HCT116 (cell line): ENCODE measurements around the gene GNB5. TPM values are rescaled to one million over a fixed set of nuclear protein-coding genes. Genes with fewer than 3 reads are reported as not detected.

Experiments
- ATAC-seq: fragments of 200-7000 bp; cut with Tn5 transposase; 2 replicates; pipeline ENCODE4 v1.9.1; 2020; ENCODE audit warnings: mild to moderate bottlenecking, moderate library complexity
- BruUV-seq: library from RNA; stranded (reverse); fragments of 400-500 nt; replicated peaks from 2 replicates; lab custom pipeline; 2021; lab: Mats Ljungman, UMichigan
- CTCF ChIA-PET: fragments of 300-600 bp; sonication (Branson Sonifier 250); formaldehyde crosslinking; loops from one replicate; lab custom pipeline; 2021; ENCODE audit warnings: antibody characterized with exemption; lab: Charles Lee
- POLR2A ChIA-PET: fragments of 300-600, 350-600 bp; sonication (Branson Sonifier 250); formaldehyde crosslinking; loops from one replicate; lab custom pipeline; 2021; ENCODE audit warnings: antibody characterized with exemption; lab: Charles Lee
- RAD21 ChIA-PET, 2 experiments: fragments of 300-600 bp; sonication (Branson Sonifier 250); formaldehyde crosslinking; loops; one replicate each; lab custom pipeline; 2023; ENCODE audit warnings: low total read pairs in 2 of 2; ENCODE audit not compliant: uncharacterized antibody in 2 of 2, unreplicated experiment in 2 of 2, low non-redundant PET in 1 of 2; lab: Charles Lee
- DNase-seq: peaks from one replicate; pipeline ENCODE4 v3.0.0-alpha.2; 2010; ENCODE audit warnings: low read depth, low spot score
- H2AFZ ChIP-seq: fragments of 200-600 bp; shearing (Covaris generic), sonication (generic); 2 replicates; pipeline ENCODE4 v1.6.1; 2017; ENCODE audit warnings: low read depth, mixed run types, mixed read lengths, antibody characterized with exemption, low read length; ENCODE audit not compliant: poor library complexity, severe bottlenecking
- H3K27ac ChIP-seq: 2 replicates; pipeline ENCODE4 v1.5.1; 2012; ENCODE audit warnings: low read depth, low read length
- H3K27me3 ChIP-seq: fragments of 200-600 bp; sonication (generic); 2 replicates; pipeline ENCODE4 v1.6.1; 2016; ENCODE audit warnings: mixed run types, low read length, mixed read lengths; ENCODE audit not compliant: insufficient read depth
- H3K36me3 ChIP-seq, 2 experiments: fragments of 200-500 bp in 1 of 2; fragments of 200-600 bp in 1 of 2; sonication (Bioruptor generic) in 1 of 2; sonication (generic) in 1 of 2; 2 replicates each; pipeline versions ENCODE4 v1.5.1 to v1.6.1; 2014 to 2016; ENCODE audit warnings: low read length in 2 of 2, inconsistent platforms in 1 of 2, mixed read lengths in 1 of 2, mixed run types in 1 of 2; ENCODE audit not compliant: insufficient read depth in 2 of 2, control insufficient read depth in 1 of 2
- H3K4me1 ChIP-seq, 2 experiments: fragments of 200-600 bp in 1 of 2; sonication (generic) in 1 of 2; 2 replicates each; pipeline versions ENCODE4 v1.5.1 to v1.6.1; 2012 to 2017; ENCODE audit warnings: low read length in 2 of 2, inconsistent platforms in 1 of 2, mild to moderate bottlenecking in 1 of 2, mixed read lengths in 1 of 2, mixed run types in 1 of 2, moderate library complexity in 1 of 2; ENCODE audit not compliant: insufficient read depth in 2 of 2, control insufficient read depth in 1 of 2
- H3K4me2 ChIP-seq: fragments of 200-600 bp; sonication (generic); 2 replicates; pipeline ENCODE4 v1.6.1; 2017; ENCODE audit warnings: mixed run types, low read length, mixed read lengths
- H3K4me3 ChIP-seq, 2 experiments: fragments of 200-600 bp in 1 of 2; sonication (generic) in 1 of 2; replicated peaks in 1 of 2; 2 replicates each; pipeline ENCODE4 v1.5.1; 2011 to 2016; ENCODE audit warnings: low read length in 2 of 2, control low read depth in 1 of 2, low read depth in 1 of 2, mild to moderate bottlenecking in 1 of 2, mixed read lengths in 1 of 2, mixed run types in 1 of 2
- H3K79me2 ChIP-seq: fragments of 200-600 bp; sonication (generic); 2 replicates; pipeline ENCODE4 v1.6.1; 2017; ENCODE audit warnings: mild to moderate bottlenecking, mixed run types, low read length, moderate library complexity, mixed read lengths; ENCODE audit not compliant: insufficient read depth
- H3K9ac ChIP-seq: fragments of 200-600 bp; sonication (generic); 2 replicates; pipeline ENCODE4 v1.6.1; 2016; ENCODE audit warnings: low read length, mixed read lengths
- H3K9me2 ChIP-seq: fragments of 200-600 bp; sonication (generic), shearing (Covaris generic); 2 replicates; pipeline ENCODE4 v1.6.1; 2017; ENCODE audit warnings: mixed run types, mild to moderate bottlenecking, moderate library complexity; ENCODE audit not compliant: insufficient read depth
- H3K9me3 ChIP-seq, 2 experiments: fragments of 200-500 bp in 1 of 2; fragments of 200-600 bp in 1 of 2; sonication (Bioruptor generic) in 1 of 2; sonication (generic) in 1 of 2; 2 replicates each; pipeline ENCODE4 v1.6.1; 2014 to 2017; ENCODE audit warnings: low read length in 2 of 2, mixed read lengths in 2 of 2, inconsistent platforms in 1 of 2, low read depth in 1 of 2, mild to moderate bottlenecking in 1 of 2, mixed run types in 1 of 2, moderate library complexity in 1 of 2; ENCODE audit not compliant: control insufficient read depth in 1 of 2, insufficient read depth in 1 of 2
- H4K20me1 ChIP-seq: fragments of 200-600 bp; sonication (generic), shearing (Covaris generic); 2 replicates; pipeline ENCODE4 v1.6.1; 2017; ENCODE audit warnings: mixed run types, mild to moderate bottlenecking, moderate library complexity; ENCODE audit not compliant: insufficient read depth
- CTCF ChIP-seq, 3 experiments: fragments of 200-600 bp in 1 of 3; sonication (generic) in 1 of 3; IDR thresholded peaks in 2 of 3; conservative IDR thresholded peaks in 1 of 3; 2 replicates each; pipeline ENCODE4 v1.5.1; 2012 to 2017; ENCODE audit warnings: low read depth in 2 of 3, low read length in 2 of 3, antibody characterized with exemption in 1 of 3, borderline replicate concordance in 1 of 3, control low read depth in 1 of 3, mild to moderate bottlenecking in 1 of 3, mixed read lengths in 1 of 3, mixed run types in 1 of 3, moderate library complexity in 1 of 3; ENCODE audit not compliant: insufficient read depth in 1 of 3
- EGR1 ChIP-seq: IDR thresholded peaks from 2 replicates; pipeline ENCODE4 v1.6.1; 2012; ENCODE audit warnings: low read depth
- ELF1 ChIP-seq: IDR thresholded peaks from 2 replicates; pipeline ENCODE4 v1.6.1; 2012; ENCODE audit warnings: low read depth, borderline replicate concordance
- EZH2 ChIP-seq: fragments of 200-600 bp; sonication (generic); IDR thresholded peaks from 2 replicates; pipeline ENCODE4 v1.6.1; 2017; ENCODE audit warnings: antibody characterized with exemption, mixed run types
- MAX ChIP-seq: IDR thresholded peaks from 2 replicates; pipeline ENCODE4 v1.6.1; 2012
- SIN3A ChIP-seq: IDR thresholded peaks from 2 replicates; pipeline ENCODE4 v1.6.1; 2012; ENCODE audit warnings: low read depth
- SP1 ChIP-seq: IDR thresholded peaks from 2 replicates; pipeline ENCODE4 v1.6.1; 2012; ENCODE audit warnings: low read depth
- TCF7L2 ChIP-seq: IDR thresholded peaks from 2 replicates; pipeline ENCODE4 v1.7.0; 2011; ENCODE audit warnings: borderline replicate concordance, inconsistent platforms; ENCODE audit not compliant: insufficient read depth, insufficient read length; ENCODE audit errors: extremely low read depth
- YY1 ChIP-seq: IDR thresholded peaks from 2 replicates; pipeline ENCODE4 v1.6.1; 2011; ENCODE audit warnings: low read length, low read depth, moderate library complexity, mild to moderate bottlenecking; ENCODE audit not compliant: insufficient replicate concordance; ENCODE audit errors: extremely low read depth
- ZFX ChIP-seq: fragments of 450-650 bp; IDR thresholded peaks from 2 replicates; pipeline ENCODE4 v1.6.1; 2017
- ZNF274 ChIP-seq: fragments of 200-500 bp; sonication (Bioruptor generic); IDR thresholded peaks from 2 replicates; pipeline ENCODE4 v1.6.1; 2014; ENCODE audit warnings: mild to moderate bottlenecking, low read depth, low read length, inconsistent platforms
- intact Hi-C: fragments of 100-400 bp; cut with micrococcal nuclease; formaldehyde crosslinking; loops from 2 replicates; pipeline ENCODE4 v1.10.0; 2022
- total RNA-seq: library from RNA; stranded (reverse); gene quantifications from one replicate; pipeline ENCODE4 v1.2.1, GENCODE V29; 2021; ENCODE audit not compliant: unreplicated experiment

The GNB5 gene
- total RNA-seq, 1 experiment from 2014 or later = 27.6 TPM

- intact Hi-C loops = no loop called here
- ChIA-PET POLR2A (interaction anchor here (0.6 to 1.8 kb wide), 4 partner anchors 10 to 21 kb away, joined by 3 to 8 read pairs (median 4); no protein-coding TSS in a partner anchor), CTCF (interaction anchor here (1.5 to 1.6 kb wide), 2 partner anchors 9 to 28 kb away, joined by 6 to 9 read pairs; no protein-coding TSS in a partner anchor), RAD21 (no interaction called here)
- H3K27ac ChIP-seq = peak overlapping the region; percentile 72
- no peaks in the 10 kb centered on the region for H3K9me2 ChIP-seq
- DNase-seq = no peak
- no peak overlapping the region for H2AFZ ChIP-seq
- no peak for ATAC-seq
- H3K9ac ChIP-seq = peak overlapping the region; percentile 72
- TF ChIP-seq SIN3A (no peak), SP1 (no peak), YY1 (no peak)
- H3K4me1 ChIP-seq = peaks cover 9 to 17% of the 10 kb centered on the region in 2 experiments; a peak in 3 of 4 replicates
- no peaks in the 10 kb centered on the region for H4K20me1 ChIP-seq
- peak overlapping the region; percentile 68 to 72 for H3K4me3 ChIP-seq
- H3K79me2 ChIP-seq = peaks cover 14% of the 10 kb centered on the region; the same call in 1 of the 2 replicates
- H3K27me3 ChIP-seq = no peaks in the 10 kb centered on the region
- H3K4me2 ChIP-seq = peak overlapping the region; percentile 96
- BruUV-seq = TSS peak; percentile 74
- H3K9me3 ChIP-seq = peaks cover 0 to 4% of the 10 kb centered on the region in 2 experiments; a peak in 1 of 4 replicates
- no peaks in the 10 kb centered on the region for H3K36me3 ChIP-seq
Measured at GRCh38 chr15:52180196-52180835, 10.9 kb downstream of the GNB5 start.

- BruUV-seq = no TSS peak
- intact Hi-C loops = no loop called here
- TF ChIP-seq TCF7L2 = no peak
- TF ChIP-seq ZFX = peak; percentile 75
- TF ChIP-seq EGR1 = peak; percentile 67
- TF ChIP-seq EZH2 = no peak
- TF ChIP-seq CTCF (IDR thresholded peaks at IDR 0.05 in 2 of 3, conservative IDR thresholded peaks at IDR 0.05 in 1 of 3; ENCODE audit: borderline replicate concordance in 1 of 3, insufficient read depth in 1 of 3, low read depth in 2 of 3, low read length in 2 of 3) = no peak
- no peak for TF ChIP-seq ZNF274
- TF ChIP-seq SP1 = 0 out of 2 replicates have a peak, but pooled peaks have one; percentile 10
- TF ChIP-seq ELF1 = no peak
- peak; percentile 78 for TF ChIP-seq MAX
Measured at GRCh38 chr15:52179278-52180195, 11.7 kb downstream of the GNB5 start.

More at GRCh38 chr15:52179278-52180195, 11.7 kb downstream of the GNB5 start:
- H2AFZ ChIP-seq = peak overlapping the region; percentile 80
- peak overlapping the region; percentile 72 for H3K9ac ChIP-seq
- no peaks in the 10 kb centered on the region for H3K9me2 ChIP-seq
- H3K4me3 ChIP-seq = peak overlapping the region; percentile 68 to 72
- DNase-seq (peak; percentile 65), ATAC-seq (peak; percentile 93)
- ChIA-PET RAD21 (no interaction called here), POLR2A (interaction anchor here (0.6 to 1.8 kb wide), 6 partner anchors 9 to 208 kb away, joined by 3 to 8 read pairs (median 4); partner anchors contain the start of gene LEO1), CTCF (interaction anchor here (1.0 to 1.6 kb wide), 3 partner anchors 8 to 29 kb away, joined by 3 to 9 read pairs (median 6); no protein-coding TSS in a partner anchor)
- H3K27me3 ChIP-seq = no peaks in the 10 kb centered on the region
- H3K9me3 ChIP-seq = peaks cover 0 to 4% of the 10 kb centered on the region in 2 experiments; a peak in 1 of 4 replicates
- peaks cover 14% of the 10 kb centered on the region; the same call in 1 of the 2 replicates for H3K79me2 ChIP-seq
- H3K36me3 ChIP-seq = no peaks in the 10 kb centered on the region
- H4K20me1 ChIP-seq = no peaks in the 10 kb centered on the region
- H3K4me1 ChIP-seq = peaks cover 9 to 17% of the 10 kb centered on the region in 2 experiments; a peak in 3 of 4 replicates
- peak overlapping the region; percentile 72 for H3K27ac ChIP-seq
- H3K4me2 ChIP-seq = peak overlapping the region; percentile 96
